IMR-90 (cell line): ENCODE results near the gene SLC4A1. TPM values are rescaled to one million over a fixed set of nuclear protein-coding genes. Genes with fewer than 3 reads are reported as not detected.

ENCODE experiments used
- ATAC-seq: fragments of 200-7000 bp; cut with Tn5 transposase; 2 replicates; pipeline ENCODE4 v1.9.1; 2020; ENCODE audit warnings: low read depth, mild to moderate bottlenecking, moderate library complexity
- BruUV-seq: library from RNA; stranded (reverse); fragments of 400-500 nt; replicated peaks from 2 replicates; lab custom pipeline; 2021; lab: Mats Ljungman, UMichigan
- CTCF ChIA-PET: fragments of 300-600 bp; formaldehyde crosslinking; extraction: SDS; loops from one replicate; lab custom pipeline; 2021; ENCODE audit warnings: antibody characterized with exemption; lab: Yijun Ruan, JAX
- POLR2A ChIA-PET: fragments of 300-600 bp; sonication (Branson Sonifier 250); formaldehyde crosslinking; loops from one replicate; lab custom pipeline; 2022; ENCODE audit warnings: antibody characterized with exemption; ENCODE audit not compliant: unreplicated experiment; lab: Charles Lee
- DNase-seq: peaks from one replicate; pipeline ENCODE4 v3.0.0; 2013
- H2AFZ ChIP-seq: replicated peaks from 2 replicates; pipeline ENCODE3; 2013; ENCODE audit warnings: low read length, mild to moderate bottlenecking; ENCODE audit not compliant: poor library complexity
- H2AK5ac ChIP-seq: 2 replicates; pipeline ENCODE4 v1.6.1; 2013; ENCODE audit warnings: low read depth, low read length, inconsistent platforms
- H2AK9ac ChIP-seq: replicated peaks from 2 replicates; pipeline ENCODE3; 2013; ENCODE audit warnings: mild to moderate bottlenecking, low read depth, low read length, moderate library complexity; ENCODE audit not compliant: poor library complexity
- H2BK120ac ChIP-seq: 2 replicates; pipeline ENCODE4 v1.6.1; 2013; ENCODE audit warnings: low read depth, low read length, inconsistent platforms
- H2BK15ac ChIP-seq: 3 replicates; pipeline ENCODE4 v1.6.1; 2013; ENCODE audit warnings: low read depth, low read length, inconsistent platforms
- H2BK20ac ChIP-seq: 2 replicates; pipeline ENCODE4 v1.6.1; 2013; ENCODE audit warnings: low read depth, mild to moderate bottlenecking, inconsistent platforms, low read length, moderate library complexity
- H2BK5ac ChIP-seq: 2 replicates; pipeline ENCODE4 v1.6.1; 2013; ENCODE audit warnings: mild to moderate bottlenecking, low read depth, low read length, inconsistent platforms; ENCODE audit not compliant: poor library complexity, severe bottlenecking
- H3K14ac ChIP-seq: replicated peaks from 2 replicates; pipeline ENCODE4 v1.6.1; 2013; ENCODE audit warnings: low read depth, low read length, inconsistent platforms
- H3K18ac ChIP-seq: 2 replicates; pipeline ENCODE4 v1.6.1; 2013; ENCODE audit warnings: low read depth, low read length, control low read depth
- H3K23ac ChIP-seq: 2 replicates; pipeline ENCODE4 v1.6.1; 2013; ENCODE audit warnings: low read depth, low read length, inconsistent platforms
- H3K27ac ChIP-seq: 2 replicates; pipeline ENCODE4 v1.5.1; 2013; ENCODE audit warnings: mild to moderate bottlenecking, control low read depth, low read length; ENCODE audit not compliant: insufficient read depth
- H3K27me3 ChIP-seq: 2 replicates; pipeline ENCODE4 v1.6.1; 2013; ENCODE audit warnings: low read length; ENCODE audit not compliant: control insufficient read depth, insufficient read depth
- H3K36me3 ChIP-seq: 2 replicates; pipeline ENCODE4 v1.6.1; 2013; ENCODE audit warnings: low read length, mixed read lengths; ENCODE audit not compliant: control insufficient read depth, insufficient read depth
- H3K4ac ChIP-seq: 2 replicates; pipeline ENCODE4 v1.6.1; 2013; ENCODE audit warnings: low read depth, low read length, inconsistent platforms
- H3K4me1 ChIP-seq: 2 replicates; pipeline ENCODE4 v1.6.1; 2013; ENCODE audit warnings: low read length, mixed read lengths; ENCODE audit not compliant: control insufficient read depth, insufficient read depth
- H3K4me2 ChIP-seq: 2 replicates; pipeline ENCODE4 v1.6.1; 2013; ENCODE audit warnings: low read depth, mild to moderate bottlenecking, control low read depth, low read length, moderate library complexity
- H3K4me3 ChIP-seq: 2 replicates; pipeline ENCODE4 v1.5.1; 2013; ENCODE audit warnings: low read depth, mild to moderate bottlenecking, control low read depth, low read length, moderate library complexity; ENCODE audit not compliant: insufficient read depth
- H3K56ac ChIP-seq: 2 replicates; pipeline ENCODE4 v1.6.1; 2013; ENCODE audit warnings: low read length, inconsistent platforms; ENCODE audit not compliant: insufficient read depth; ENCODE audit errors: extremely low read depth
- H3K79me1 ChIP-seq, 2 experiments: 2 replicates each; pipeline ENCODE4 v1.6.1; 2013; ENCODE audit warnings: low read length in 2 of 2, inconsistent platforms in 1 of 2, low read depth in 1 of 2
- H3K9ac ChIP-seq: 2 replicates; pipeline ENCODE4 v1.6.1; 2013; ENCODE audit warnings: low read depth, low read length, control low read depth
- H3K9me1 ChIP-seq: 2 replicates; pipeline ENCODE4 v1.6.1; 2013; ENCODE audit warnings: low read length, inconsistent platforms; ENCODE audit not compliant: insufficient read depth
- H3K9me3 ChIP-seq: 2 replicates; pipeline ENCODE4 v1.6.1; 2013; ENCODE audit warnings: low read length; ENCODE audit not compliant: control insufficient read depth, insufficient read depth
- H4K20me1 ChIP-seq: 2 replicates; pipeline ENCODE4 v1.6.1; 2013; ENCODE audit warnings: low read length, inconsistent platforms; ENCODE audit not compliant: insufficient read depth
- H4K5ac ChIP-seq: 2 replicates; pipeline ENCODE4 v1.6.1; 2013; ENCODE audit warnings: mild to moderate bottlenecking, low read depth, low read length, control low read depth
- H4K8ac ChIP-seq, 2 experiments: 2 replicates each; pipeline ENCODE4 v1.6.1; 2013; ENCODE audit warnings: low read depth in 2 of 2, low read length in 2 of 2, control low read depth in 1 of 2, inconsistent platforms in 1 of 2
- H4K91ac ChIP-seq: 2 replicates; pipeline ENCODE4 v1.6.1; 2013; ENCODE audit warnings: low read depth, low read length, inconsistent platforms; ENCODE audit not compliant: insufficient read depth
- BHLHE40 ChIP-seq: fragments of 150-350 bp; IDR thresholded peaks from 2 replicates; pipeline ENCODE4 v1.6.1; 2016; ENCODE audit warnings: mild to moderate bottlenecking, low read depth, low read length
- CEBPB ChIP-seq: IDR thresholded peaks from 2 replicates; pipeline ENCODE4 v1.6.1; 2012; ENCODE audit warnings: low read depth, low read length, improper control_type of control experiment
- CHD1 ChIP-seq: IDR thresholded peaks from 2 replicates; pipeline ENCODE4 v1.6.1; 2012; ENCODE audit warnings: low read depth, low read length, improper control_type of control experiment
- CTCF ChIP-seq: conservative IDR thresholded peaks from 2 replicates; pipeline ENCODE4 v1.5.1; 2012; ENCODE audit warnings: mild to moderate bottlenecking, low read depth, low read length, improper control_type of control experiment
- MAFK ChIP-seq: IDR thresholded peaks from 2 replicates; pipeline ENCODE4 v1.6.1; 2012; ENCODE audit warnings: low read depth, low read length, improper control_type of control experiment
- MAZ ChIP-seq: IDR thresholded peaks from 2 replicates; pipeline ENCODE4 v1.6.1; 2012; ENCODE audit warnings: low read depth, mild to moderate bottlenecking, low read length, improper control_type of control experiment, moderate library complexity, borderline replicate concordance
- MXI1 ChIP-seq: IDR thresholded peaks from 2 replicates; pipeline ENCODE4 v1.6.1; 2012; ENCODE audit warnings: low read depth, mild to moderate bottlenecking, low read length, moderate library complexity, borderline replicate concordance
- NFE2L2 ChIP-seq: fragments of 150-350 bp; IDR thresholded peaks from 2 replicates; pipeline ENCODE4 v1.6.1; 2016; ENCODE audit warnings: low read depth, mild to moderate bottlenecking, low read length
- POLR2A ChIP-seq: IDR thresholded peaks from 2 replicates; pipeline ENCODE4 v1.6.1; 2012; ENCODE audit warnings: mild to moderate bottlenecking, low read depth, low read length
- RAD21 ChIP-seq: IDR thresholded peaks from 2 replicates; pipeline ENCODE4 v1.6.1; 2012; ENCODE audit warnings: low read length, improper control_type of control experiment
- RCOR1 ChIP-seq: IDR thresholded peaks from 2 replicates; pipeline ENCODE4 v1.6.1; 2012; ENCODE audit warnings: mild to moderate bottlenecking, low read length, improper control_type of control experiment; ENCODE audit not compliant: insufficient replicate concordance
- RFX5 ChIP-seq: IDR thresholded peaks from 2 replicates; pipeline ENCODE4 v1.8.0; 2012; ENCODE audit warnings: low read depth, mild to moderate bottlenecking, low read length, moderate library complexity
- SMC3 ChIP-seq: fragments of 150-350 bp; IDR thresholded peaks from 2 replicates; pipeline ENCODE4 v1.6.1; 2016; ENCODE audit warnings: low read depth, mild to moderate bottlenecking, antibody characterized with exemption, low read length, moderate library complexity
- USF2 ChIP-seq: fragments of 150-350 bp; IDR thresholded peaks from 2 replicates; pipeline ENCODE4 v1.6.1; 2017; ENCODE audit warnings: mild to moderate bottlenecking, antibody characterized with exemption, low read length, low read depth
- WGBS, 2 experiments: methylation state at CpG; one replicate each; pipeline versions ENCODE4 v1.1.5 to v1.1.7; 2013; ENCODE audit warnings: missing lambda C conversion rate in 2 of 2; ENCODE audit not compliant: insufficient read length in 1 of 2; ENCODE audit errors: extremely low coverage in 2 of 2; 5-methylcytosine and 5-hydroxymethylcytosine counted together
- dilution Hi-C: fragments of 300-500 bp; cut with HindIII; formaldehyde crosslinking; loops from one replicate; pipeline ENCODE4 v1.14.3; 2018; ENCODE audit warnings: low sequenced_read_pairs; ENCODE audit not compliant: unreplicated experiment
- in situ Hi-C: fragments of 300-500 bp; cut with MboI; formaldehyde crosslinking; loops from 3 replicates; pipeline ENCODE4 v1.14.3; 2019; ENCODE audit warnings: low sequenced_read_pairs, inconsistent platforms, mixed read lengths
- intact Hi-C: fragments of 100-400 bp; cut with micrococcal nuclease; formaldehyde crosslinking; loops from 2 replicates; pipeline ENCODE4 v1.10.0; 2022
- polyA plus RNA-seq, 3 experiments: library from polyadenylated mRNA; depleted of rRNA; stranded (reverse); fragments of >200 nt; gene quantifications; 2 replicates each; pipeline ENCODE4 v1.2.3, GENCODE V29; 2012; ENCODE audit warnings: low replicate concordance in 1 of 3
- total RNA-seq: library from RNA; depleted of rRNA; stranded (reverse); fragments of >200 nt; gene quantifications from 2 replicates; pipeline ENCODE4 v1.2.3, GENCODE V29; 2012

SLC4A1 gene
- total and polyA plus RNA-seq, 2 of the 4 experiments (the other 2 are of a cell fraction), result not detected

- Histone ChIP-seq H2AK9ac (peak overlapping the region; percentile 100), H3K4me1 (peaks cover 16% of the 10 kb centered on the region), H3K79me1 (peaks cover 26 to 52% of the 10 kb centered on the region in 2 experiments; a peak in 3 of 4 replicates), H2BK5ac (peak overlapping the region; percentile 97), H4K8ac (peak overlapping the region; percentile 64 to 90), H3K23ac (peak overlapping the region; percentile 85), H3K9ac (peak overlapping the region; percentile 66), H3K4me2 (peak overlapping the region; percentile 78), H3K9me3 (no peaks in the 10 kb centered on the region), H2BK15ac (no peak overlapping the region; the same call in 2 of the 3 replicates), H3K9me1 (peaks cover 12% of the 10 kb centered on the region), H3K4ac (peak overlapping the region; percentile 98), H3K27me3 (no peaks in the 10 kb centered on the region), H2AK5ac (peak overlapping the region; percentile 87), H3K56ac (peak overlapping the region; percentile 75), H4K91ac (peak overlapping the region; percentile 93), H3K14ac (peak overlapping the region; percentile 95), H2BK120ac (peak overlapping the region; percentile 68; the same call in 1 of the 2 replicates), H2AFZ (peak overlapping the region; percentile 70), H3K36me3 (peaks cover 32% of the 10 kb centered on the region), H3K18ac (peak overlapping the region; percentile 67), H4K5ac (peak overlapping the region; percentile 78), H3K27ac (peak overlapping the region; percentile 96), H3K4me3 (peak overlapping the region; percentile 83), H4K20me1 (peaks cover 3% of the 10 kb centered on the region; the same call in 1 of the 2 replicates), H2BK20ac (no peak overlapping the region; the same call in 1 of the 2 replicates)
- ATAC-seq, result peak; percentile 54
- peak; percentile 28 for DNase-seq
- ChIA-PET POLR2A (interaction anchor here (0.6 to 1.1 kb wide), 3 partner anchors 11 to 343 kb away, joined by 3 to 4 read pairs (median 4); partner anchors contain the start of gene TMUB2), CTCF (interaction anchor here (1.0 to 1.3 kb wide), 2 partner anchors 23 to 146 kb away, joined by 3 read pairs; partner anchors contain the start of gene GRN)
- WGBS, 2 experiments, result 4% methylated on average over 4 of the region's 68 CpGs; no CpG with 5 or more reads in 1 of the 2 experiments
- dilution Hi-C loops, result no loop called here
- in situ Hi-C loops, result no loop called here
- intact Hi-C loops, result no loop called here
- BruUV-seq, result no TSS peak
- TF ChIP-seq SMC3 (no peak), MAZ (no peak), CTCF (no peak), POLR2A (no peak; the same call in 1 of the 2 replicates), MXI1 (no peak), RAD21 (no peak), CHD1 (no peak), NFE2L2 (no peak), RCOR1 (no peak), BHLHE40 (no peak), USF2 (no peak), CEBPB (no peak), RFX5 (no peak), MAFK (no peak)
These were observed 69.0 kb downstream of the SLC4A1 start for GRCh38 chr17:44198721-44199552.
